Kidney tubule cell (primary cell): ENCODE measurements around the gene KLHL28.

ENCODE experiments used
- DNase-seq: peaks from one replicate; pipeline ENCODE4 v3.0.0-alpha.2; 2018; ENCODE audit warnings: low spot score

The KLHL28 gene

GRCh38 chr14:44961554-44962333 is at the start of gene KLHL28, which contains the start of gene TOGARAM1:
Gene KLHL28, minus strand, starts transcription at chr14:44961947. Its CDS starts 16,019 bp downstream, at chr14:44945928.
Gene TOGARAM1, plus strand, starts transcription at chr14:44962190. Its CDS starts 232 bp downstream, at chr14:44962422.
- DNase-seq = peak; percentile 100

- no peak for DNase-seq
Observed at GRCh38 chr14:45003924-45004323, 42.2 kb upstream of the KLHL28 start.

- DNase-seq = peak; percentile 5
Observed at GRCh38 chr14:44995770-44996294, 34.1 kb upstream of the KLHL28 start.

- DNase-seq = no peak
Observed at GRCh38 chr14:44995196-44995595, 33.4 kb upstream of the KLHL28 start.

GRCh38 chr14:44990533-44990932 is 28.8 kb upstream of the KLHL28 start:
- DNase-seq = no peak

GRCh38 chr14:44989497-44990440 is 28.0 kb upstream of the KLHL28 start:
- DNase-seq = no peak

- no peak for DNase-seq
Observed at GRCh38 chr14:44988694-44989093, 26.9 kb upstream of the KLHL28 start.

GRCh38 chr14:44982594-44982993 is 20.8 kb upstream of the KLHL28 start:
- no peak for DNase-seq

- DNase-seq = no peak
Observed at GRCh38 chr14:44981198-44981597, 19.5 kb upstream of the KLHL28 start.

GRCh38 chr14:44979740-44980356 is 18.1 kb upstream of the KLHL28 start:
- no peak for DNase-seq

- no peak for DNase-seq
Observed at GRCh38 chr14:44979273-44979672, 17.5 kb upstream of the KLHL28 start.

GRCh38 chr14:44971459-44971858 is 9.7 kb upstream of the KLHL28 start:
- no peak for DNase-seq

GRCh38 chr14:44970907-44971306 is 9.2 kb upstream of the KLHL28 start:
- no peak for DNase-seq

- DNase-seq = no peak
Observed at GRCh38 chr14:44968714-44969113, 7.0 kb upstream of the KLHL28 start.

- DNase-seq = no peak
Observed at GRCh38 chr14:44966601-44967336, 5.0 kb upstream of the KLHL28 start.

- peak; percentile 3 for DNase-seq
Observed at GRCh38 chr14:44963775-44964380, 2.1 kb upstream of the KLHL28 start.

- DNase-seq = peak; percentile 25
Observed at GRCh38 chr14:44963044-44963528, 1.3 kb upstream of the KLHL28 start.

GRCh38 chr14:44962334-44963043 is 742 bp upstream of the KLHL28 start:
- DNase-seq = peak; percentile 42

GRCh38 chr14:44961151-44961553 is 595 bp downstream of the KLHL28 start:
- DNase-seq = peak; percentile 55

- DNase-seq = no peak
Observed at GRCh38 chr14:44960646-44961045, 1.1 kb downstream of the KLHL28 start.
